Muscle of leg (tissue), 11 donors: ENCODE results near the gene ARRDC1. TPM values are rescaled to one million over a fixed set of nuclear protein-coding genes. Genes with fewer than 3 reads are reported as not detected.

Source experiments
- DNase-seq: peaks from one replicate; pipeline ENCODE4 v3.0.0; 2013
- H3K27ac ChIP-seq: one replicate; pipeline ENCODE4 v1.5.1; 2013; ENCODE audit warnings: mild to moderate bottlenecking, low read length, control low read depth
- H3K27me3 ChIP-seq: one replicate; pipeline ENCODE4 v1.6.1; 2013; ENCODE audit warnings: low read length; ENCODE audit not compliant: control insufficient read depth, insufficient read depth
- H3K36me3 ChIP-seq: one replicate; pipeline ENCODE4 v1.6.1; 2013; ENCODE audit warnings: low read length; ENCODE audit not compliant: control insufficient read depth, insufficient read depth
- H3K4me1 ChIP-seq: one replicate; pipeline ENCODE4 v1.6.1; 2013; ENCODE audit warnings: low read length; ENCODE audit not compliant: control insufficient read depth, insufficient read depth
- H3K4me3 ChIP-seq: one replicate; pipeline ENCODE4 v1.5.1; 2013; ENCODE audit warnings: low read length, control low read depth
- H3K9me3 ChIP-seq: replicated peaks from 2 replicates; pipeline ENCODE4 v1.6.1; 2013; ENCODE audit warnings: low read depth, low read length; ENCODE audit not compliant: control insufficient read depth
- WGBS: methylation state at CpG from one replicate; pipeline ENCODE4 v1.1.5; 2013; ENCODE audit warnings: missing lambda C conversion rate; ENCODE audit not compliant: insufficient coverage; 5-methylcytosine and 5-hydroxymethylcytosine counted together
- polyA plus RNA-seq, 8 donors: library from polyadenylated mRNA; unstranded; fragments of 120-200 nt; gene quantifications; one replicate each; pipeline versions ENCODE4 v1.2.1 to v1.2.3, GENCODE V29; 2013; ENCODE audit warnings: inconsistent platforms in 1 of 8, low replicate concordance in 1 of 8; ENCODE audit not compliant: insufficient read length in 8 of 8, insufficient read depth in 1 of 8
- total RNA-seq: library from RNA; stranded (reverse); fragments of 120-200 nt; gene quantifications from one replicate; pipeline ENCODE4 v1.2.4, GENCODE V29; 2013

Gene ARRDC1
- total and polyA plus RNA-seq, 9 donors, result 20.6 to 41.3 (median 29.8) TPM

DNA sequence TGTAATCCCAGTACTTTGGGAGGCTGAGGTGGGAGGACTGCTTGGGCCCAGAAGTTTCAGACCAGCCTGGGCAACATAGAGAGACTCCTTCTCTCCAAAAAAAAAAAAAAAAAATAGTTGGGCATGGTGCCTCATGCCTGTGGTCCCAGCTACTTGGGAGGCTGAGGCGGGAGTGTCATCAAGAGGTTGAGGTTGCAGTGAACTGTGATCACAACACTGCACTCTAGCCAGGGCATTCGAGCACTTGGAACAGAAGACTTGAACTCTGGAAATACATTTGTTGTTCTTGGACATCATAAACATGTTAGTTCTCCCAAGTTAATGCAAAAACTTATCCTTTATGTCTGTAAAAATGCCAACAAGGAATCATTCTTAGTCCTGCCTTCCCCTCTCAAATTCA lies 42.9 kb downstream of the ARRDC1 start:
- no peaks in the 10 kb centered on the region for H3K4me1 ChIP-seq
- peaks cover 28% of the 10 kb centered on the region for H3K36me3 ChIP-seq
- H3K27ac ChIP-seq, result no peak overlapping the region
- H3K9me3 ChIP-seq, result no peaks in the 10 kb centered on the region
- DNase-seq, result no peak
- no CpG with 5 or more reads among the region's 2 CpGs for WGBS
- no peaks in the 10 kb centered on the region for H3K27me3 ChIP-seq
- no peak overlapping the region for H3K4me3 ChIP-seq

DNA sequence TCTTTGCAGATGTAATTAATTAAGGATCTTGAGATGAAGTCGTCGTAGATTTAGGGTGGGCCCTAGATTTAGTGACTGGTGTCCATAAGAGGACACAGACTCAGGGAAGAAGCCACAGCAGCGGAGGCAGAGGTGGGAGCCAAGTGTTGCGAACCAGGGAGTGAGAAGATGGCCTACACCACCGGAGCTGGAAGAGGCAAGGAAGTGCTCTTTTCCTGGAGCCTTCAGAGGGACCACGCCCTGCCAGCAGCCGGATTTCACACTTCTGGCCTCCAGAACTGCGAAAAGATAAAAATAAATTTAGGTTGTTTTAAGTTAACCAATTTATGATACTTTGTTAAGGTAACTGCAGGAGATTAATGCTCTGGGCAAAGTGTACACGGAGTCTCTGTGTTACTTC lies 44.1 kb downstream of the ARRDC1 start:
- DNase-seq, result no peak
- no peaks in the 10 kb centered on the region for H3K27me3 ChIP-seq
- no peaks in the 10 kb centered on the region for H3K4me1 ChIP-seq
- WGBS, result 93% methylated on average over 7 of the region's 9 CpGs
- no peak overlapping the region for H3K27ac ChIP-seq
- peaks cover 33% of the 10 kb centered on the region for H3K36me3 ChIP-seq
- no peaks in the 10 kb centered on the region for H3K9me3 ChIP-seq
- no peak overlapping the region for H3K4me3 ChIP-seq

DNA sequence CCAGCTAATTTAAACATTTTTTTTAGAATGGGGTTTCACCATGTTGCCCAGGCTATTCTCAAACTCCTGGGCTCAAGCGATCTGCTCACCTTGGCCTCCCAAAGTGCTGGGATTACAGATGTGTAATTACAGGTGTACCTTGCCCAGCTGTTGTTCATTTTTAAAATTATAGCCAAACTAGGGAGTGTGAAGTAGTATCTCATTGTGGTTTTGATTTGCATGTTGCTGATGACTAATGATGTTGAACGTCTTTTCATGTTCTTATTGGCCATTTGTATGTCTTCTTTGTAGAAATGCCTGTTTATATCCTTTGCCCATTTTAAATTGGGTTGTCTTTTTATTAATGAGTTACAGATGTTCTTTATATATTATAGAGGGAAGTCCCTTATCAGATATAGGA lies 44.8 kb downstream of the ARRDC1 start:
- no CpG with 5 or more reads among the region's 2 CpGs for WGBS
- DNase-seq, result no peak
- Histone ChIP-seq H3K36me3 (peaks cover 39% of the 10 kb centered on the region), H3K4me3 (no peak overlapping the region), H3K27ac (no peak overlapping the region), H3K9me3 (no peaks in the 10 kb centered on the region), H3K4me1 (no peaks in the 10 kb centered on the region), H3K27me3 (no peaks in the 10 kb centered on the region)

DNA sequence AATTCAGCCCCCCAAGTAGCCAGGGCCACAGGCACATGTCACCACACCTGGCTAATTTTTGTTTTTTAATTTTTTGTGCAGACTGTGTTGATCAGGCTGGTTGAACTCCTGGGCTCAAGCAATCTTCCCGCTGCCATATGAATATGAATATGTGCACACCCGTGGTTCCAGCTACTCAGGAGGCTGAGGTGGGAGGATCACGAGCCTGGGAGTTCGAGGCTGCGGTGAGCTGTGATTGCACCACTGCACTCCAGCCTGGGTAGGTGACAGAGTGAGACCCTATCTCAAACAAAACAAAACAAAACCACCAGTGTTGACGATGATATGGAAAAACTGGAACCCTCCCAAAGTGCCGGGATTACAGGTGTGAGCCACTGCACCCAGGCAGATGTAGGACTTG lies 45.3 kb downstream of the ARRDC1 start:
- Histone ChIP-seq H3K27me3 (no peaks in the 10 kb centered on the region), H3K4me1 (no peaks in the 10 kb centered on the region), H3K4me3 (no peak overlapping the region), H3K27ac (no peak overlapping the region), H3K9me3 (no peaks in the 10 kb centered on the region), H3K36me3 (peaks cover 43% of the 10 kb centered on the region)
- 92% methylated on average over 2 of the region's 7 CpGs for WGBS
- DNase-seq, result no peak

DNA sequence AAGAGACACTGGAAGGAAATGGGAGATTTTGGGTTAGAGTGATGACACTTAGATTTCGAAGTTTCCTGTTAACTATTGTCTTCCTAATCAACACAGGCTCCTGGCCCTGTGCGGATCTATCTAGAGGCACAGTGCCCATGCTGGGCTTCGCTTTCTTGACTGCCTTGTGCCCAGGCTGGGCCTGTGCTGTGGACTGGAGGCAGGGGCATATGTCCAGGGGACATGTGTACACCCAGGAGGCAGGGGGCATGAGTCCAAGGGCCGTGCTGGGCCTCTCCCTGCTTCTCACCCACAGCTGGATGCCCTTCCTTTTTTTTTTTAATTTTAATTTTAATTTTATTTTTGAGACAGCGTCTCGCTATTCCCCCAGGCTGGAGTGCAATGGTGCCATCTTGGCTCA lies 50.9 kb downstream of the ARRDC1 start:
- no peak for DNase-seq
- no CpG with 5 or more reads among the region's 6 CpGs for WGBS

DNA sequence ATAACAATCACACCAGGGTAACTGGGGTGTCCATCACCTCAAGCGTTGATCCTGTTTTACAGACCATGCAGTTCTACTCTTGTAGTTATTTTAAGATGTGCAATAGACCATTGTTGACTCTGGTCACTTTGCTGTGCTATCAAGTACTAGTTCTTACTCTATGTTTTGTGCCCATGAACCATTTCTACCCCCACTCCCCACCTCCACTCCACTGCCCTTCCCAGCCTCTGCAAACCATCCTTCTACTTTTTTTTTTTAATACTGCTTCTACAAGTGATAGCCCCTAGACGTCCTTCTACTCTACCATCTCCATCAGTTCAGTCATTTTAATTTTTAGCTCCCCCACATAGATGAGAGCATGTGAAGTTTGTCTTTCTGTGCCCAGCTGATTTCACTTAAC lies 52.1 kb downstream of the ARRDC1 start:
- Histone ChIP-seq H3K4me1 (no peaks in the 10 kb centered on the region), H3K9me3 (no peaks in the 10 kb centered on the region), H3K4me3 (no peak overlapping the region), H3K36me3 (peaks cover 20% of the 10 kb centered on the region), H3K27me3 (no peaks in the 10 kb centered on the region), H3K27ac (no peak overlapping the region)
- DNase-seq, result no peak
- WGBS, result no CpG with 5 or more reads among the region's 2 CpGs

More for the DNA sequence above, 50.9 kb downstream of the ARRDC1 start:
- no peaks in the 10 kb centered on the region for H3K9me3 ChIP-seq
- H3K36me3 ChIP-seq, result peaks cover 29% of the 10 kb centered on the region
- H3K4me3 ChIP-seq, result no peak overlapping the region
- no peaks in the 10 kb centered on the region for H3K4me1 ChIP-seq
- no peaks in the 10 kb centered on the region for H3K27me3 ChIP-seq
- no peak overlapping the region for H3K27ac ChIP-seq

DNA sequence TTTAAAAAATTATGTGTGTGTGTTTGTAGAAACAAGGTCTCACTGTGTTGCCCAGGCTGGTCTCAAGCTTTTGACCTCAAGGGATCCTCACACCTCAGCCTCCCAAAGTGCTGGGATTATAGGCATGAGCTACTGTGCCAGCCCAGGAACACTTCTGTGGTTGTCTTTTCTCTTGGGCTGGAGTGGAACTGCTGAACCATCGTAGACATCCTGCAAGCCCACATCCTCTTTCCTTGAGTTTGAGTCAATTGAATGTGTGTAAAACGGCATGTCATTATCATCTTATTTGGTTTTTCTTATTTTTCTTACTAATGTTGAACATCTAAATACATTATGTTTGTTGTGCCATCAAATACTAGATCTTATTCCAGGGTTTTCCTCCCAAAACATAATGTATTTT lies 53.3 kb downstream of the ARRDC1 start:
- H3K27me3 ChIP-seq, result no peaks in the 10 kb centered on the region
- no peak overlapping the region for H3K4me3 ChIP-seq
- H3K4me1 ChIP-seq, result no peaks in the 10 kb centered on the region
- no CpG with 5 or more reads among the region's 2 CpGs for WGBS
- no peak overlapping the region for H3K27ac ChIP-seq
- H3K9me3 ChIP-seq, result no peaks in the 10 kb centered on the region
- no peak for DNase-seq
- H3K36me3 ChIP-seq, result peaks cover 14% of the 10 kb centered on the region

DNA sequence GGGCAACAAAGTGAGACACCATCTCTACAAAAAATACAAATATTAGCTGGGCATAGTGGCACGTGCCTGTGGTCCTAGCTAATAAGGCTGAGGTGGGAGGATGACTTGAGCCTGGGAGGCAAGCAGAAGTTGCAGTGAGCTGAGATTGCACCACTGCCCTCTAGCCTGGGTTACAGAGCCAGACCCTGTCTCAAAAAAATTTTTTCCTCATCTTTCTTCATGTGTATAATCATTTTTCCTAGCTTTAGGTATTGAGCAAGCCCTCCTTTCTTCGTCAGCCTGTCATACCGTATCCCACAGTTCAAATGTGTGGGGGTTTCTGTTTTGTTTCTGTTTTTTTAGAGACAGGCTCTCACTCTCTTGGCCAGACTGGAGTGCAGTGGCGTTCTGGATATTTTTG lies 54.7 kb downstream of the ARRDC1 start:
- Histone ChIP-seq H3K4me3 (no peak overlapping the region), H3K4me1 (no peaks in the 10 kb centered on the region), H3K36me3 (peaks cover 8% of the 10 kb centered on the region), H3K27ac (no peak overlapping the region), H3K9me3 (no peaks in the 10 kb centered on the region), H3K27me3 (no peaks in the 10 kb centered on the region)
- no CpG with 5 or more reads among the region's 4 CpGs for WGBS
- no peak for DNase-seq

DNA sequence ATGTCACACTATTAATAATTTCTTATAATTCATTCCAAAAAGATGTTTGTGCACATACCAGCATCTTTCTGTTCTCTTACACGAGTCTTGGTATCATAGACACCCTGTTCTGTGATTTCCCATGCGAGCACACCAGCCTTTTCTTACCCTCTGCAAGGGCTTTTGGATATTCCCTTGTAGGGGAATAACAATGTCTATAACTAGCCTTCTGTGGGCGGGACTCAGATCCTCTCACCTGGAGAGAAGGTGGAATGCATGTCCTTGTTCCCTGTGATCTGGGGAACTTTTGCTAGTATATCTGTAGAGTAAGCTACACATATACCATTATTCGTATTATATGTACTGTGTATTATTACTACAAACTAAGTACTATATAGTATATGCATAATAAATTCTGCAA lies 58.1 kb downstream of the ARRDC1 start:
- Histone ChIP-seq H3K4me3 (no peak overlapping the region), H3K9me3 (no peaks in the 10 kb centered on the region), H3K36me3 (peaks cover under 1% of the 10 kb centered on the region), H3K27ac (no peak overlapping the region), H3K4me1 (peaks cover 15% of the 10 kb centered on the region), H3K27me3 (no peaks in the 10 kb centered on the region)
- DNase-seq, result no peak
- no CpG with 5 or more reads among the region's 4 CpGs for WGBS

DNA sequence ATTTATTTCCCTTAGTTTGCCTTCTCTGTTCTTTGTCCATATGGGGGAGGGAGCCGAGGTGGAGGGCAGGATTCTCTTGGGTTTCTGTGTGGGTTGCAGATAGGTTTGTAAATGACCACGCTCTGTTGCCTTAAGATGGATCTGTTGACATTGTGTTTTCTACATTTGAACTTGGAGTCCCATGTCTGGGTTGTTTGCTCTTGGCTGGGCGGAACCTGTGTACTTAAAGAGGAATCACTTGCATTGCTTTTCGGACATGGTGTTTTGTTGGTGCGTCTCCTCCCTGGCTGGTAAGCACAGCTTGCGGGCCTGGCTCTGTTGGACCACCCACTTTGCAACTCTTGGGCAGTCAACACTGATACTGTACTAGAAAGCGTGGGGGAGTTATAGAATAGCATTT lies 59.2 kb downstream of the ARRDC1 start:
- H3K4me3 ChIP-seq, result no peak overlapping the region
- peaks cover 4% of the 10 kb centered on the region for H3K36me3 ChIP-seq
- H3K9me3 ChIP-seq, result no peaks in the 10 kb centered on the region
- 63% methylated on average over 5 of the region's 7 CpGs for WGBS
- no peaks in the 10 kb centered on the region for H3K27me3 ChIP-seq
- peaks cover 15% of the 10 kb centered on the region for H3K4me1 ChIP-seq
- H3K27ac ChIP-seq, result no peak overlapping the region
- DNase-seq, result no peak
